Stomach (tissue), 4 donors: ENCODE data around the gene GALNT2.

Experiments
- POLR2A ChIP-seq, 4 donors: fragments of 450-650 bp; IDR thresholded peaks; one replicate each; pipeline ENCODE4 v1.6.1; 2016; ENCODE audit warnings: antibody characterized with exemption in 4 of 4, control low read depth in 2 of 4, mild to moderate bottlenecking in 1 of 4, moderate library complexity in 1 of 4
- POLR2AphosphoS5 ChIP-seq, 3 donors: sonication (generic); formaldehyde crosslinking; IDR thresholded peaks; one replicate each; pipeline ENCODE4 v1.6.1; 2016; ENCODE audit warnings: antibody characterized with exemption in 3 of 3

DNA sequence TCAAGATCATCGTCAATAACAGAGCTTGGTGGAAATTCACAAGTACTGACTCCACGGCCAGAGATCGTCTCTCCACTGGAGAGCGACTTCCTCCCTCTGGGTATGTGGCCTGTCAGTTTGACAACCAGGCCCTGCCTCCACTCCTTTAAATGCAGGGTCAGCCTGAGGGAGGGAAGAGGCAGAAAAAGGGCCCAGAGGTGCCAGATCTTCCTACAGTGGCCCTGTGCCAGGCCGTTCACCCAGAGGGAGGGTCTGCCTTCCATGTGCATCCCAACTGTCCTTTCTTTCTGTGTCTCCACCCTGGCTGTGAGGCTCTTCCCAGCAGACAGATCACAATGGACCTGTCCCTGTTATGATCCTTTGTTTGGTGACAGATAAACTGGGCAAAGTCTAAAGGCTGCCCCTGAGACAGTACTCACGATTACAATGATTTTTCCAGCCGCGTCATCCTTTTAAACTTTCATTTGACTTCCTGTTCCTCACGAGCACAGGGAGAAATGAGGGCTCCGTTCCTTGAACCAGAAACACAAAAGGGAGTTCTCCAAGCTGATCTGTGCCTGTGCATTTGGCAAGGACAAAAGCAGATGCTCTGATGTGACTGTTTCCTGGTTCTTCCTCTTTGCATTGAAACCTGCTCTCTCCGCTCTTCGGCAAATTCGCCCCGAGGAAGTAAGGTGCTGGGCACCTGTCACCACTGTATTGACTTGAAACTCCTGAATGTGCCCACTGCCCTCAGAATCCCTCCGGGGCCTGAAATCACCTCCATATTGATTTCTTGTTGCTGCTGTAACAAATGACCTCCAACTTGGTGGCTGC lies 232.4 kb downstream of the GALNT2 start:
- TF ChIP-seq POLR2AphosphoS5 (IDR thresholded peaks at IDR 0.05) (no peak), POLR2A (IDR thresholded peaks at IDR 0.05) (no peak)
